HG03575 (cell line): ENCODE measurements around the gene PTPN21.

Source experiments
- ATAC-seq: cut with Tn5 transposase; IDR thresholded peaks from one replicate; pipeline ENCODE4 v1.9.1; 2021; ENCODE audit not compliant: unreplicated experiment, insufficient number of reproducible peaks, low FRiP score; ENCODE audit errors: extremely low read depth

Gene PTPN21

GRCh38 chr14:88420187-88420586 is 134.6 kb downstream of the PTPN21 start:
- ATAC-seq: no peak

- ATAC-seq: no peak
Measured at GRCh38 chr14:88417594-88417993, 137.2 kb downstream of the PTPN21 start.
